Vagina (tissue), 2 donors: ENCODE measurements around the gene BCR. TPM values are rescaled to one million over a fixed set of nuclear protein-coding genes. Genes with fewer than 3 reads are reported as not detected.

Source experiments
- DNase-seq, 2 donors: peaks; one replicate each; pipeline ENCODE4 v3.0.0-alpha.2; 2017; ENCODE audit errors: extremely low spot score in 2 of 2
- H3K27ac ChIP-seq: fragments of 200-600 bp; sonication (generic); one replicate; pipeline ENCODE4 v1.5.1; 2019
- H3K27me3 ChIP-seq: fragments of 200-600 bp; sonication (generic); one replicate; pipeline ENCODE4 v1.5.1; 2019
- H3K36me3 ChIP-seq, 2 donors: fragments of 200-600 bp; sonication (generic); one replicate each; pipeline ENCODE4 v1.5.1; 2017 to 2019
- H3K4me1 ChIP-seq: fragments of 200-600 bp; sonication (generic); one replicate; pipeline ENCODE4 v1.5.1; 2019
- H3K4me3 ChIP-seq, 2 donors: fragments of 200-600 bp; sonication (generic); 1 replicate in 1 of 2; 2 replicates in 1 of 2; pipeline ENCODE4 v1.5.1; 2016 to 2019
- H3K9me3 ChIP-seq: fragments of 200-600 bp; sonication (generic); one replicate; pipeline ENCODE4 v1.5.1; 2019
- POLR2A ChIP-seq, 2 donors: fragments of 450-650 bp; IDR thresholded peaks; one replicate each; pipeline ENCODE4 v1.6.1; 2017; ENCODE audit warnings: antibody characterized with exemption in 2 of 2, mild to moderate bottlenecking in 2 of 2, moderate library complexity in 2 of 2
- POLR2AphosphoS5 ChIP-seq, 2 donors: sonication (generic); formaldehyde crosslinking; IDR thresholded peaks; one replicate each; pipeline ENCODE4 v1.9.0; 2017; ENCODE audit warnings: antibody characterized with exemption in 2 of 2, mild to moderate bottlenecking in 2 of 2, low read depth in 1 of 2; ENCODE audit not compliant: insufficient read depth in 1 of 2
- intact Hi-C: fragments of 100-400 bp; cut with DNase I; formaldehyde crosslinking; loops from one replicate; pipeline ENCODE4 v1.15.1; 2023
- total RNA-seq: library from RNA; depleted of rRNA; stranded (reverse); fragments of >200 nt; gene quantifications from one replicate; pipeline ENCODE4 v1.2.3, GENCODE V29; 2016
- TF ChIP-seq, protein P1 (sequence below), 3 experiments: fragments of 450-650 bp in 2 of 3; fragments of 200-600 bp in 1 of 3; sonication (generic) in 1 of 3; IDR thresholded peaks; one replicate each; pipeline ENCODE4 v1.5.1; 2017 to 2019; ENCODE audit warnings: antibody characterized with exemption in 3 of 3, mild to moderate bottlenecking in 2 of 3, moderate library complexity in 2 of 3

The BCR gene
- total RNA-seq, 1 donor from 2014 or later, result 52.5 TPM

- Histone ChIP-seq H3K9me3 (no peaks in the 10 kb centered on the region), H3K36me3 (no peaks in the 10 kb centered on the region), H3K4me1 (peaks cover 61% of the 10 kb centered on the region), H3K4me3 (no peak overlapping the region), H3K27ac (no peak overlapping the region), H3K27me3 (no peaks in the 10 kb centered on the region)
- TF ChIP-seq, protein P1, sequence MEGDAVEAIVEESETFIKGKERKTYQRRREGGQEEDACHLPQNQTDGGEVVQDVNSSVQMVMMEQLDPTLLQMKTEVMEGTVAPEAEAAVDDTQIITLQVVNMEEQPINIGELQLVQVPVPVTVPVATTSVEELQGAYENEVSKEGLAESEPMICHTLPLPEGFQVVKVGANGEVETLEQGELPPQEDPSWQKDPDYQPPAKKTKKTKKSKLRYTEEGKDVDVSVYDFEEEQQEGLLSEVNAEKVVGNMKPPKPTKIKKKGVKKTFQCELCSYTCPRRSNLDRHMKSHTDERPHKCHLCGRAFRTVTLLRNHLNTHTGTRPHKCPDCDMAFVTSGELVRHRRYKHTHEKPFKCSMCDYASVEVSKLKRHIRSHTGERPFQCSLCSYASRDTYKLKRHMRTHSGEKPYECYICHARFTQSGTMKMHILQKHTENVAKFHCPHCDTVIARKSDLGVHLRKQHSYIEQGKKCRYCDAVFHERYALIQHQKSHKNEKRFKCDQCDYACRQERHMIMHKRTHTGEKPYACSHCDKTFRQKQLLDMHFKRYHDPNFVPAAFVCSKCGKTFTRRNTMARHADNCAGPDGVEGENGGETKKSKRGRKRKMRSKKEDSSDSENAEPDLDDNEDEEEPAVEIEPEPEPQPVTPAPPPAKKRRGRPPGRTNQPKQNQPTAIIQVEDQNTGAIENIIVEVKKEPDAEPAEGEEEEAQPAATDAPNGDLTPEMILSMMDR (IDR thresholded peaks at IDR 0.05), result no peak
- TF ChIP-seq POLR2A (IDR thresholded peaks at IDR 0.05), result no peak
- TF ChIP-seq POLR2AphosphoS5 (IDR thresholded peaks at IDR 0.05; ENCODE audit: insufficient read depth in 1 of 2, low read depth in 1 of 2), result peak in 1 of 2 donors; percentile 21
- intact Hi-C loops, result no loop called here
- DNase-seq, result no peak
Observed at GRCh38 chr22:23215294-23216241, 35.3 kb downstream of the BCR start.

DNA sequence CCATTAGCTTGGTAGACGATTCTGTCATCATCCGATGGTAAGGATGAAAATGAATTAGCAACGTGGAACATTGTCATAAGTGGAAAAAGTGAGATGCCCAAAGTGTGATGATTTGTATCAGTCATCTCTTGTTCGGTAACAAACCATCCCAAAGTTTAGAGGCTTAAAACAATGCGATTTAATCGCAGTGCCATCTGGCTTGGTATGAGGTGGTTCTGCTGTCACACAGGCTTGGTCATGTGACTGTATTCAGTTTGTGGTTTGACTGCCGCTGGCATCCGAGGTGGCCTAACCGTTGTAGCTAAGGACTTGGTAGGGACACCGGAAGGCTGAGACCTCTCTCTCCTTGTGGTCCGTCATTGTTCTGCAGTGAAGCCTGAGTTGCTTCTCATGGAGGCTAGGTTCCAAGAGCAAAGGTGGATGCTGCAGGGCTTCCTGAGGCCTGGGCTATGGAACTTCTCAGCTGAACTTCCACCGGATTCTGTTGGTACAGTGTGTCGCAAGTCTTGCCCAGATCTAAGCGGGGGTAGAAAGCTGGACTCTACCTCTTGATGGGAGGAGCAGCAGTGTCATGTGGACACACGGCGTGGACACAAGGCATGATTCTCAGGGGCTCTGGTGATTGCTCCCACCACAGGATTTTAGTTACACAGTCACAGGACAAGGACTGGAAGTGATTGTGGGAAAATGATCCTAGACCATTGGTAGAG is 36.3 kb downstream of the BCR start:
- H3K27ac ChIP-seq, result no peak overlapping the region
- H3K9me3 ChIP-seq, result no peaks in the 10 kb centered on the region
- H3K4me1 ChIP-seq, result peaks cover 65% of the 10 kb centered on the region
- H3K27me3 ChIP-seq, result no peaks in the 10 kb centered on the region
- no peak for DNase-seq
- intact Hi-C loops, result no loop called here
- TF ChIP-seq, protein P1 (IDR thresholded peaks at IDR 0.05), result no peak
- TF ChIP-seq POLR2A (IDR thresholded peaks at IDR 0.05) (no peak), POLR2AphosphoS5 (IDR thresholded peaks at IDR 0.05; ENCODE audit: insufficient read depth in 1 of 2, low read depth in 1 of 2) (no peak)
- no peaks in the 10 kb centered on the region for H3K36me3 ChIP-seq
- no peak overlapping the region for H3K4me3 ChIP-seq

- no peak overlapping the region for H3K27ac ChIP-seq
- intact Hi-C loops, result no loop called here
Observed at GRCh38 chr22:23217171-23218052, 37.1 kb downstream of the BCR start.

GRCh38 chr22:23218053-23218866 is 38.0 kb downstream of the BCR start:
- peaks cover 55% of the 10 kb centered on the region for H3K4me1 ChIP-seq
- intact Hi-C loops, result no loop called here
- H3K27ac ChIP-seq, result no peak overlapping the region
- H3K9me3 ChIP-seq, result no peaks in the 10 kb centered on the region
- no peaks in the 10 kb centered on the region for H3K27me3 ChIP-seq
- TF ChIP-seq POLR2AphosphoS5 (IDR thresholded peaks at IDR 0.05; ENCODE audit: insufficient read depth in 1 of 2, low read depth in 1 of 2) (no peak), POLR2A (IDR thresholded peaks at IDR 0.05) (no peak)
- TF ChIP-seq, protein P1 (IDR thresholded peaks at IDR 0.05), result no peak
- no peak overlapping the region for H3K4me3 ChIP-seq
- DNase-seq, result no peak
- H3K36me3 ChIP-seq, result no peaks in the 10 kb centered on the region

More at GRCh38 chr22:23217171-23218052, 37.1 kb downstream of the BCR start:
- Histone ChIP-seq H3K4me1 (peaks cover 64% of the 10 kb centered on the region), H3K27me3 (no peaks in the 10 kb centered on the region), H3K36me3 (no peaks in the 10 kb centered on the region), H3K4me3 (no peak overlapping the region), H3K9me3 (no peaks in the 10 kb centered on the region)
- DNase-seq, result no peak
- TF ChIP-seq POLR2A (IDR thresholded peaks at IDR 0.05) (no peak), POLR2AphosphoS5 (IDR thresholded peaks at IDR 0.05; ENCODE audit: insufficient read depth in 1 of 2, low read depth in 1 of 2) (no peak)
- TF ChIP-seq, protein P1 (IDR thresholded peaks at IDR 0.05), result no peak
